GM10248 (cell line): ENCODE data around the gene TMEM86B.

Experiments used
- CTCF ChIA-PET: fragments of 300-600 bp; sonication (Branson Sonifier 250); formaldehyde crosslinking; extraction: SDS; loops from one replicate; lab custom pipeline; 2021; ENCODE audit warnings: antibody characterized with exemption; lab: Yijun Ruan, JAX
- POLR2A ChIA-PET: fragments of 350-650 bp; sonication (Branson Sonifier 250); formaldehyde crosslinking; extraction: SDS; loops from one replicate; lab custom pipeline; 2020; ENCODE audit warnings: antibody characterized with exemption; lab: Yijun Ruan, JAX
- DNase-seq: peaks from one replicate; pipeline ENCODE4 v3.0.0; 2012; ENCODE audit errors: extremely low spot score
- TF ChIP-seq, protein P1 (sequence below): IDR thresholded peaks from 2 replicates; pipeline ENCODE4 v1.5.1; 2012; ENCODE audit warnings: mild to moderate bottlenecking, low read depth; ENCODE audit errors: extremely low read depth, missing control alignments, control extremely low read depth

Gene TMEM86B

GRCh38 chr19:55228403-55229031, at the start of gene TMEM86B:
Gene TMEM86B, minus strand, starts transcription at chr19:55228763. Its CDS starts 22 bp downstream, at chr19:55228741.
- no peak for DNase-seq
- TF ChIP-seq, protein P1, sequence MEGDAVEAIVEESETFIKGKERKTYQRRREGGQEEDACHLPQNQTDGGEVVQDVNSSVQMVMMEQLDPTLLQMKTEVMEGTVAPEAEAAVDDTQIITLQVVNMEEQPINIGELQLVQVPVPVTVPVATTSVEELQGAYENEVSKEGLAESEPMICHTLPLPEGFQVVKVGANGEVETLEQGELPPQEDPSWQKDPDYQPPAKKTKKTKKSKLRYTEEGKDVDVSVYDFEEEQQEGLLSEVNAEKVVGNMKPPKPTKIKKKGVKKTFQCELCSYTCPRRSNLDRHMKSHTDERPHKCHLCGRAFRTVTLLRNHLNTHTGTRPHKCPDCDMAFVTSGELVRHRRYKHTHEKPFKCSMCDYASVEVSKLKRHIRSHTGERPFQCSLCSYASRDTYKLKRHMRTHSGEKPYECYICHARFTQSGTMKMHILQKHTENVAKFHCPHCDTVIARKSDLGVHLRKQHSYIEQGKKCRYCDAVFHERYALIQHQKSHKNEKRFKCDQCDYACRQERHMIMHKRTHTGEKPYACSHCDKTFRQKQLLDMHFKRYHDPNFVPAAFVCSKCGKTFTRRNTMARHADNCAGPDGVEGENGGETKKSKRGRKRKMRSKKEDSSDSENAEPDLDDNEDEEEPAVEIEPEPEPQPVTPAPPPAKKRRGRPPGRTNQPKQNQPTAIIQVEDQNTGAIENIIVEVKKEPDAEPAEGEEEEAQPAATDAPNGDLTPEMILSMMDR, result no peak
- ChIA-PET POLR2A (no interaction called here), CTCF (interaction anchor here (1.4 kb wide), 1 partner anchor 14 kb away, joined by 5 read pairs; no protein-coding TSS in a partner anchor)

- TF ChIP-seq, protein P1, result no peak
- CTCF ChIA-PET, result interaction anchor here (1.4 to 3.3 kb wide), 4 partner anchors 14 to 207 kb away, joined by 3 to 13 read pairs (median 7); partner anchors contain the start of gene NAT14
- POLR2A ChIA-PET, result interaction anchor here (1.7 kb wide), 1 partner anchor 18 kb away, joined by 7 read pairs; the partner anchor contains the start of gene PPP6R1
- no peak for DNase-seq
These were observed 48.9 kb upstream of the TMEM86B start for GRCh38 chr19:55277494-55277893.

- ChIA-PET CTCF (interaction anchor here (1.4 to 3.3 kb wide), 4 partner anchors 15 to 208 kb away, joined by 3 to 13 read pairs (median 7); partner anchors contain the start of gene NAT14), POLR2A (interaction anchor here (0.7 to 1.7 kb wide), 3 partner anchors 18 to 131 kb away, joined by 5 to 7 read pairs (median 6); partner anchors contain the start of genes PPP6R1 and UBE2S)
- TF ChIP-seq, protein P1, result no peak
- no peak for DNase-seq
These were observed 48.3 kb upstream of the TMEM86B start for GRCh38 chr19:55276720-55277430.

GRCh38 chr19:55275851-55276719, 47.5 kb upstream of the TMEM86B start:
- peak; percentile 70 for DNase-seq
- ChIA-PET CTCF (interaction anchor here (0.9 to 3.3 kb wide), 5 partner anchors 15 to 208 kb away, joined by 3 to 13 read pairs (median 5); partner anchors contain the start of gene NAT14), POLR2A (interaction anchor here (0.7 to 1.7 kb wide), 3 partner anchors 17 to 131 kb away, joined by 5 to 7 read pairs (median 6); partner anchors contain the start of genes PPP6R1 and UBE2S)
- TF ChIP-seq, protein P1, result no peak

- TF ChIP-seq, protein P1, result no peak
- DNase-seq, result no peak
- POLR2A ChIA-PET, result no interaction called here
- CTCF ChIA-PET, result no interaction called here
These were observed 45.6 kb upstream of the TMEM86B start for GRCh38 chr19:55273978-55274707.
